CD4-positive, alpha-beta T cell (primary cell): ENCODE data around the gene CMTM1. TPM values are rescaled to one million over a fixed set of nuclear protein-coding genes. Genes with fewer than 3 reads are reported as not detected.
A peak's percentile ranks its signal among the peaks of the same experiment; 100 is the strongest.

ENCODE experiments used
- ATAC-seq: fragments of 200-7000 bp; cut with Tn5 transposase; one replicate; pipeline ENCODE4 v1.10.0; 2022; ENCODE audit warnings: mild to moderate bottlenecking; ENCODE audit not compliant: poor library complexity
- CTCF ChIA-PET: fragments of 350-600 bp; sonication (Branson Sonifier 250); formaldehyde crosslinking; loops from one replicate; lab custom pipeline; 2021; ENCODE audit warnings: antibody characterized with exemption, inconsistent platforms; lab: Charles Lee
- POLR2A ChIA-PET: fragments of 350-600 bp; sonication (Branson Sonifier 250); formaldehyde crosslinking; loops from one replicate; lab custom pipeline; 2021; ENCODE audit warnings: antibody characterized with exemption, inconsistent platforms; lab: Charles Lee
- DNase-seq, 14 experiments: peaks; one replicate each; pipeline ENCODE4 v3.0.0-alpha.2; 2013 to 2020; ENCODE audit warnings: mixed read lengths in 2 of 14
- H3K27ac ChIP-seq, 2 donors: one replicate each; pipeline versions ENCODE4 v1.5.1 to v1.7.0; 2013; ENCODE audit warnings: low read length in 2 of 2, low read depth in 1 of 2, mild to moderate bottlenecking in 1 of 2
- H3K27me3 ChIP-seq, 2 experiments: 1 replicate in 1 of 2; 2 replicates in 1 of 2; pipeline versions ENCODE4 v1.6.1 to v1.7.0; 2013; ENCODE audit warnings: low read length in 2 of 2, control low read depth in 1 of 2, mild to moderate bottlenecking in 1 of 2, moderate library complexity in 1 of 2; ENCODE audit not compliant: insufficient read depth in 2 of 2, control insufficient read depth in 1 of 2
- H3K36me3 ChIP-seq: one replicate; pipeline ENCODE4 v1.6.1; 2013; ENCODE audit warnings: low read length, control low read depth; ENCODE audit not compliant: insufficient read depth
- H3K4me1 ChIP-seq: one replicate; pipeline ENCODE4 v1.6.1; 2013; ENCODE audit warnings: low read length, control low read depth; ENCODE audit not compliant: insufficient read depth
- H3K4me3 ChIP-seq: one replicate; pipeline ENCODE4 v1.5.1; 2013; ENCODE audit warnings: mild to moderate bottlenecking, low read length, moderate library complexity
- H3K9me3 ChIP-seq, 2 experiments: 1 replicate in 1 of 2; 2 replicates in 1 of 2; pipeline versions ENCODE4 v1.6.1 to v1.7.0; 2013; ENCODE audit warnings: low read length in 2 of 2, mild to moderate bottlenecking in 2 of 2, control low read depth in 1 of 2, moderate library complexity in 1 of 2; ENCODE audit not compliant: control insufficient read depth in 1 of 2, insufficient read depth in 1 of 2
- H3K27ac Mint-ChIP-seq: one replicate; pipeline ENCODE4 v1.8.0; 2020; ENCODE audit warnings: mixed read lengths
- H3K27me3 Mint-ChIP-seq: one replicate; pipeline ENCODE4 v1.8.0; 2021; ENCODE audit warnings: mixed read lengths
- H3K36me3 Mint-ChIP-seq: one replicate; pipeline ENCODE4 v1.8.0; 2021; ENCODE audit warnings: low read depth, mixed read lengths
- H3K4me1 Mint-ChIP-seq: one replicate; pipeline ENCODE4 v1.8.0; 2021; ENCODE audit warnings: low read depth, mixed read lengths
- H3K4me3 Mint-ChIP-seq: one replicate; pipeline ENCODE4 v1.8.0; 2020; ENCODE audit warnings: mild to moderate bottlenecking, mixed read lengths
- H3K9me3 Mint-ChIP-seq: one replicate; pipeline ENCODE4 v1.8.0; 2020; ENCODE audit warnings: mixed read lengths
- CTCF ChIP-seq: fragments of 200-600 bp; IDR thresholded peaks from one replicate; pipeline ENCODE4 v1.8.0; 2022; ENCODE audit warnings: antibody characterized with exemption, mild to moderate bottlenecking
- intact Hi-C, 2 experiments: fragments of 100-400 bp; cut with DNase I in 1 of 2; cut with micrococcal nuclease in 1 of 2; formaldehyde crosslinking; loops; one replicate each; pipeline versions ENCODE4 v1.15.1 to v1.9.0; 2023 to 2025; cut with DNase I, micrococcal nuclease
- total RNA-seq, 174 experiments: library from RNA in 2 of 174; stranded (reverse) in 2 of 174; gene quantifications; one replicate each; pipeline ENCODE4 v1.2.3 and lab custom pipeline; 2021 to 2026

CMTM1 gene
- total RNA-seq, 2 experiments from 2014 or later, result 0.66 to 1.1 TPM

GRCh38 chr16:66605177-66605978 is 39.1 kb downstream of the CMTM1 start:
- Histone ChIP-seq H3K4me1 (peaks cover 52% of the 10 kb centered on the region), H3K27me3 (no peaks in the 10 kb centered on the region), H3K36me3 (peaks cover 18% of the 10 kb centered on the region), H3K9me3 (peaks cover 4 to 10% of the 10 kb centered on the region in 2 experiments), H3K27ac (peak overlapping the region; percentile 50 to 65), H3K4me3 (peak overlapping the region; percentile 86)
- intact Hi-C loops, result loop anchor here (2.0 to 5.0 kb wide), 4 partner anchors 15 to 198 kb away; partner anchors contain the start of gene DYNC1LI2 (in 1 of the 2)
- POLR2A ChIA-PET, result interaction anchor here (2.2 to 2.7 kb wide), 4 partner anchors 16 to 53 kb away, joined by 20 to 40 read pairs (median 32); partner anchors contain the start of genes CKLF and CMTM2
- no peaks in the 10 kb centered on the region for H3K9me3 Mint-ChIP-seq
- peak overlapping the region; percentile 83 for H3K27ac Mint-ChIP-seq
- ATAC-seq, result no peak
- peak overlapping the region; percentile 89 for H3K4me3 Mint-ChIP-seq
- peaks cover 54% of the 10 kb centered on the region for H3K4me1 Mint-ChIP-seq
- peaks cover 27% of the 10 kb centered on the region for H3K36me3 Mint-ChIP-seq
- no peak for TF ChIP-seq CTCF
- DNase-seq, result peak in 9 of 14 experiments; percentile 19 to 64 (median 42)
- CTCF ChIA-PET, result interaction anchor here (0.5 to 2.2 kb wide), 3 partner anchors 43 to 200 kb away, joined by 3 to 7 read pairs (median 4); no protein-coding TSS in a partner anchor
- no peaks in the 10 kb centered on the region for H3K27me3 Mint-ChIP-seq

- ChIA-PET CTCF (interaction anchor here (2.5 to 2.9 kb wide), 2 partner anchors 17 to 199 kb away, joined by 12 to 15 read pairs; no protein-coding TSS in a partner anchor), POLR2A (interaction anchor here (0.6 to 2.9 kb wide), 2 partner anchors 16 to 53 kb away, joined by 4 to 10 read pairs; no protein-coding TSS in a partner anchor)
- peak overlapping the region; percentile 89 for H3K4me3 Mint-ChIP-seq
- H3K27me3 Mint-ChIP-seq, result no peaks in the 10 kb centered on the region
- ATAC-seq (no peak), DNase-seq (peak in 3 of 14 experiments; percentile 35 to 46 (median 45))
- Histone ChIP-seq H3K4me3 (peak overlapping the region; percentile 86), H3K9me3 (peaks cover 4 to 9% of the 10 kb centered on the region in 2 experiments), H3K27ac (peak overlapping the region; percentile 50 to 65), H3K36me3 (peaks cover 25% of the 10 kb centered on the region), H3K27me3 (no peaks in the 10 kb centered on the region), H3K4me1 (peaks cover 52% of the 10 kb centered on the region)
- TF ChIP-seq CTCF, result no peak
- H3K36me3 Mint-ChIP-seq, result peaks cover 35% of the 10 kb centered on the region
- H3K27ac Mint-ChIP-seq, result peak overlapping the region; percentile 83
- H3K9me3 Mint-ChIP-seq, result no peaks in the 10 kb centered on the region
- H3K4me1 Mint-ChIP-seq, result peaks cover 46% of the 10 kb centered on the region
- intact Hi-C loops, result loop anchor here (2.0 to 5.0 kb wide), 4 partner anchors 15 to 199 kb away; partner anchors contain the start of gene DYNC1LI2 (in 1 of the 2)
Observed at GRCh38 chr16:66605979-66606751, 39.9 kb downstream of the CMTM1 start.
